PC-3 (cell line): Measurements from ENCODE around the gene CCDC54. TPM values are rescaled to one million over a fixed set of nuclear protein-coding genes. Genes with fewer than 3 reads are reported as not detected.
A peak's percentile ranks its signal among the peaks of the same experiment; 100 is the strongest.

ENCODE experiments used
- ATAC-seq: fragments of 200-7000 bp; cut with Tn5 transposase; 2 replicates; pipeline ENCODE4 v1.9.1; 2020; ENCODE audit warnings: mild to moderate bottlenecking, moderate library complexity
- BruUV-seq: library from RNA; stranded (reverse); fragments of 400-500 nt; replicated peaks from 2 replicates; lab custom pipeline; 2021; lab: Mats Ljungman, UMichigan
- CTCF ChIA-PET: fragments of 300-600 bp; sonication (Branson Sonifier 250); formaldehyde crosslinking; loops from one replicate; lab custom pipeline; 2022; ENCODE audit warnings: antibody characterized with exemption; lab: Charles Lee
- POLR2A ChIA-PET: fragments of 300-600 bp; sonication (Branson Sonifier 250); formaldehyde crosslinking; loops from one replicate; lab custom pipeline; 2022; ENCODE audit warnings: antibody characterized with exemption; ENCODE audit not compliant: unreplicated experiment; lab: Charles Lee
- DNase-seq: peaks from one replicate; pipeline ENCODE4 v3.0.0-alpha.2; 2015
- H2AFZ ChIP-seq: fragments of 300-600 bp; sonication (generic); 2 replicates; pipeline ENCODE4 v1.6.0; 2016; ENCODE audit warnings: antibody characterized with exemption, low read length
- H3F3A ChIP-seq: fragments of 300-600 bp; sonication (generic); one replicate; pipeline ENCODE4 v1.6.0; 2017; ENCODE audit warnings: antibody characterized with exemption, low read length, control low read depth, mild to moderate bottlenecking; ENCODE audit not compliant: unreplicated experiment
- H3K27ac ChIP-seq: fragments of 300-600 bp; sonication (generic); 2 replicates; pipeline ENCODE4 v1.5.1; 2016; ENCODE audit warnings: mild to moderate bottlenecking, low read length
- H3K27me3 ChIP-seq: fragments of 300-600 bp; sonication (generic); 2 replicates; pipeline ENCODE4 v1.6.1; 2016; ENCODE audit warnings: low read length, mixed read lengths
- H3K36me3 ChIP-seq: fragments of 300-600 bp; sonication (generic); 2 replicates; pipeline ENCODE4 v1.6.1; 2016; ENCODE audit warnings: low read depth, mixed run types, low read length, mixed read lengths
- H3K4me1 ChIP-seq: fragments of 300-600 bp; sonication (generic); 2 replicates; pipeline ENCODE4 v1.5.1; 2016; ENCODE audit warnings: low read length; ENCODE audit not compliant: insufficient read depth
- H3K4me2 ChIP-seq: fragments of 300-600 bp; sonication (generic); 2 replicates; pipeline ENCODE4 v1.6.0; 2016; ENCODE audit warnings: low read length
- H3K4me3 ChIP-seq: fragments of 300-600 bp; sonication (generic); 2 replicates; pipeline ENCODE4 v1.5.1; 2016; ENCODE audit warnings: mild to moderate bottlenecking, low read length, mixed read lengths
- H3K79me2 ChIP-seq: fragments of 300-600 bp; sonication (generic); 2 replicates; pipeline ENCODE4 v1.6.1; 2017; ENCODE audit warnings: low read length, mixed read lengths
- H3K9ac ChIP-seq: fragments of 300-600 bp; sonication (generic); 2 replicates; pipeline ENCODE4 v1.6.0; 2016; ENCODE audit warnings: mild to moderate bottlenecking, low read length
- H3K9me2 ChIP-seq: fragments of 300-600 bp; sonication (generic); replicated peaks from 2 replicates; pipeline ENCODE4 v1.6.1; 2016; ENCODE audit warnings: mixed run types, low read length, mixed read lengths
- H3K9me3 ChIP-seq: fragments of 300-600 bp; sonication (generic); 2 replicates; pipeline ENCODE4 v1.6.1; 2016; ENCODE audit warnings: low read length, mixed read lengths
- H4K20me1 ChIP-seq: fragments of 300-600 bp; sonication (generic); 2 replicates; pipeline ENCODE4 v1.6.1; 2016; ENCODE audit warnings: low read length, mixed read lengths
- EZH2 ChIP-seq: fragments of 300-600 bp; sonication (generic); IDR thresholded peaks from one replicate; pipeline ENCODE4 v1.6.1; 2017; ENCODE audit warnings: antibody characterized with exemption, mild to moderate bottlenecking, low read length; ENCODE audit not compliant: unreplicated experiment
- EZH2phosphoT487 ChIP-seq: fragments of 300-600 bp; sonication (generic); IDR thresholded peaks from 2 replicates; pipeline ENCODE4 v1.6.1; 2018; ENCODE audit warnings: mild to moderate bottlenecking, antibody characterized with exemption, low read length, borderline replicate concordance
- intact Hi-C: fragments of 100-400 bp; cut with micrococcal nuclease; formaldehyde crosslinking; loops from 2 replicates; pipeline ENCODE4 v1.9.0; 2023
- total RNA-seq: library from RNA; depleted of rRNA; stranded (reverse); fragments of >200 nt; gene quantifications from 2 replicates; pipeline ENCODE4 v1.2.3, GENCODE V29; 2014
- TF ChIP-seq, protein P1 (sequence below): fragments of 300-600 bp; sonication (generic); conservative IDR thresholded peaks from 2 replicates; pipeline ENCODE4 v1.5.1; 2017; ENCODE audit warnings: antibody characterized with exemption, low read depth, mild to moderate bottlenecking, low read length

CCDC54 gene
- total RNA-seq, 1 experiment from 2014 or later, result not detected

- H3K4me2 ChIP-seq, result peak overlapping the region; percentile 92
- no TSS peak for BruUV-seq
- H4K20me1 ChIP-seq, result no peaks in the 10 kb centered on the region
- no peaks in the 10 kb centered on the region for H3K36me3 ChIP-seq
- H3K9ac ChIP-seq, result peak overlapping the region; percentile 37; the same call in 1 of the 2 replicates
- peak overlapping the region; percentile 65 for H3K4me3 ChIP-seq
- H3F3A ChIP-seq, result no peaks in the 10 kb centered on the region
- no peaks in the 10 kb centered on the region for H3K9me2 ChIP-seq
- CTCF ChIA-PET, result interaction anchor here (0.5 to 1.7 kb wide), 14 partner anchors 8 to 801 kb away, joined by 3 to 29 read pairs (median 4); no protein-coding TSS in a partner anchor
- POLR2A ChIA-PET, result interaction anchor here (0.6 to 0.7 kb wide), 4 partner anchors 10 to 1539 kb away, joined by 3 to 11 read pairs (median 4); no protein-coding TSS in a partner anchor
- intact Hi-C loops, result loop anchor here (1.0 to 10.0 kb wide), 3 partner anchors 149 to 216 kb away; no protein-coding TSS in a partner anchor
- ATAC-seq (peak; percentile 95), DNase-seq (peak; percentile 84)
- H3K9me3 ChIP-seq, result no peaks in the 10 kb centered on the region
- no peaks in the 10 kb centered on the region for H3K27me3 ChIP-seq
- no peak overlapping the region for H3K27ac ChIP-seq
- TF ChIP-seq EZH2phosphoT487, result no peak
- TF ChIP-seq, protein P1, sequence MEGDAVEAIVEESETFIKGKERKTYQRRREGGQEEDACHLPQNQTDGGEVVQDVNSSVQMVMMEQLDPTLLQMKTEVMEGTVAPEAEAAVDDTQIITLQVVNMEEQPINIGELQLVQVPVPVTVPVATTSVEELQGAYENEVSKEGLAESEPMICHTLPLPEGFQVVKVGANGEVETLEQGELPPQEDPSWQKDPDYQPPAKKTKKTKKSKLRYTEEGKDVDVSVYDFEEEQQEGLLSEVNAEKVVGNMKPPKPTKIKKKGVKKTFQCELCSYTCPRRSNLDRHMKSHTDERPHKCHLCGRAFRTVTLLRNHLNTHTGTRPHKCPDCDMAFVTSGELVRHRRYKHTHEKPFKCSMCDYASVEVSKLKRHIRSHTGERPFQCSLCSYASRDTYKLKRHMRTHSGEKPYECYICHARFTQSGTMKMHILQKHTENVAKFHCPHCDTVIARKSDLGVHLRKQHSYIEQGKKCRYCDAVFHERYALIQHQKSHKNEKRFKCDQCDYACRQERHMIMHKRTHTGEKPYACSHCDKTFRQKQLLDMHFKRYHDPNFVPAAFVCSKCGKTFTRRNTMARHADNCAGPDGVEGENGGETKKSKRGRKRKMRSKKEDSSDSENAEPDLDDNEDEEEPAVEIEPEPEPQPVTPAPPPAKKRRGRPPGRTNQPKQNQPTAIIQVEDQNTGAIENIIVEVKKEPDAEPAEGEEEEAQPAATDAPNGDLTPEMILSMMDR, result peak; percentile 83
- H3K4me1 ChIP-seq, result no peaks in the 10 kb centered on the region
- H2AFZ ChIP-seq, result peak overlapping the region; percentile 89
- H3K79me2 ChIP-seq, result no peaks in the 10 kb centered on the region
Measured at GRCh38 chr3:107421170-107421792, 44.0 kb downstream of the CCDC54 start.

- CTCF ChIA-PET, result interaction anchor here (0.5 to 1.7 kb wide), 6 partner anchors 8 to 186 kb away, joined by 4 to 29 read pairs (median 13); no protein-coding TSS in a partner anchor
- intact Hi-C loops, result loop anchor here (1.0 to 10.0 kb wide), 3 partner anchors 150 to 217 kb away; no protein-coding TSS in a partner anchor
- BruUV-seq, result no TSS peak
Measured at GRCh38 chr3:107421881-107422280, 44.6 kb downstream of the CCDC54 start.

More at GRCh38 chr3:107421881-107422280, 44.6 kb downstream of the CCDC54 start:
- H3K9me2 ChIP-seq, result no peaks in the 10 kb centered on the region
- DNase-seq, result no peak
- no peak for ATAC-seq
- no peak overlapping the region for H3K4me3 ChIP-seq
- H3F3A ChIP-seq, result no peaks in the 10 kb centered on the region
- no peak overlapping the region for H2AFZ ChIP-seq
- H3K36me3 ChIP-seq, result no peaks in the 10 kb centered on the region
- H4K20me1 ChIP-seq, result no peaks in the 10 kb centered on the region
- H3K9me3 ChIP-seq, result no peaks in the 10 kb centered on the region
- no peak overlapping the region for H3K27ac ChIP-seq
- POLR2A ChIA-PET, result interaction anchor here (0.7 kb wide), 1 partner anchor 1539 kb away, joined by 3 read pairs; no protein-coding TSS in a partner anchor
- no peak overlapping the region for H3K9ac ChIP-seq
- no peak overlapping the region for H3K4me2 ChIP-seq
- H3K27me3 ChIP-seq, result no peaks in the 10 kb centered on the region
- no peaks in the 10 kb centered on the region for H3K4me1 ChIP-seq
- no peaks in the 10 kb centered on the region for H3K79me2 ChIP-seq
- TF ChIP-seq EZH2phosphoT487, result no peak
- TF ChIP-seq EZH2, result no peak
- TF ChIP-seq, protein P1, result no peak
